MV-4-11 (cell line): ENCODE data around the gene NDUFS6.
"Not testable (repeated sequence)": the region's sequence is repeated elsewhere in the genome, so short reads cannot be mapped to it uniquely, and the experiment has no call there.

Experiments
- DNase-seq: peaks from one replicate; lab custom pipeline; 2025; lab: John Stamatoyannopoulos, UW

Gene NDUFS6

DNA sequence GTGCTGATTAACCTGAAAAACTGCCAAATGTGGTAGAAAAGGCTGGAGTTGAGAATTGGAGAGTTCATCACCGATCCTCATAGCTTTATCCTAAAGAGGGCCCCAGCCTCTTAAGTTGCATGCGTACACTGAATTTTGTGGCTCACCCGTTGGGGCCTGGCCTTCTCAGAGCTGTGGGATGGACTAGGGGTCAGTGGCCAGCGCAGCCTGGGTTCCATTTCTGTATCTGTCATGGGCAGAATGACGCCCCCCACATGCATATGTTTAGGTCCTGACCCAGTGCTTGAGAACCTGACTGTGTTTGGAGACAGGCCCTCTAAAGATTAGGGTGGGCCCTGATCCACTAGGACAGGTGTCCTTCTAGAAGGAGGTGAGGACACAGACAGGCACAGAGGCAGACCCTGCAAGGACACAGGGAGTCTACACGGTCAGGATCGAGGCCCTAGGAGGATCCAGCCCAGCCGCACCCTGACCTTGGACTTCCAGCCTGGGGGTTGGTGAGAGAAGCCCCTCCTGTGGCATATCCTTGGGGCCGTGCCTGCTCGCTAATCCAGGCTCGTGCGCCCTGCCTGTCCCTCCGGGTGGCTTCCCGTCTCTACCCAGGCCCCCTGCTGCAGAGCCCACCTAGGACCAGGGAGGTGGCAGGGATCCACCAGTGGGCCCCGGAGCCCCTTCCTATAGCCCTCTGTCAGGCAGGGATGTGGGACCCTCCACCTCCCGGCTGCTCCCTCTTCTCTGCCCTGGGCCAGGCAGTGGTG lies 32.2 kb downstream of the NDUFS6 start:
- DNase-seq, result no peak

DNA sequence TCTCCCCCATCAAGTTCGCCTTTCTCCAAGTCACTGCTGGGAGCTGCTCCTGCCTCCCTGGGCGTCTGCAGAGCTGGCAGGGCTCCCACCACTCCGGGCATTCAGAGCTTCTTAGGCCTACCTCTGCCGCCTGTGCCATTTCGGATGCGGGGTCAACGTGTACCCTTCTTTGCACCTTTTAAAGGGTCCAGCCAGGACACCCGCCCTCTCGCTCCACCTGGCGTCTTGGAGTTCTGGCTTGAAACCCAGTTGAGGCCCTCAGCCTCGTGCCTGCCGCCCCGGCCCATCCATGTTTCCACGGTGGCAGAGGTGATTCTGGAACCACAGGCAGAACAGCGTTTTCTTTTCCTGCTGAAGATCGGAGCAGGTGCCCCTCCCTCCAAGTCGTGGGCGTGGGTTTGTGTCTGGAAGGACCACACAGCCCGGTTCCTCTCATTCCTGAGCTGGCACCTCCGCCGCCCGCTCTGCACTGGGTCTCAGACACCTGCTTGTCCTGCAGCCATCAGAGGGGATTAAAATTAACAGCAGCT lies 32.9 kb downstream of the NDUFS6 start:
- no peak for DNase-seq

DNA sequence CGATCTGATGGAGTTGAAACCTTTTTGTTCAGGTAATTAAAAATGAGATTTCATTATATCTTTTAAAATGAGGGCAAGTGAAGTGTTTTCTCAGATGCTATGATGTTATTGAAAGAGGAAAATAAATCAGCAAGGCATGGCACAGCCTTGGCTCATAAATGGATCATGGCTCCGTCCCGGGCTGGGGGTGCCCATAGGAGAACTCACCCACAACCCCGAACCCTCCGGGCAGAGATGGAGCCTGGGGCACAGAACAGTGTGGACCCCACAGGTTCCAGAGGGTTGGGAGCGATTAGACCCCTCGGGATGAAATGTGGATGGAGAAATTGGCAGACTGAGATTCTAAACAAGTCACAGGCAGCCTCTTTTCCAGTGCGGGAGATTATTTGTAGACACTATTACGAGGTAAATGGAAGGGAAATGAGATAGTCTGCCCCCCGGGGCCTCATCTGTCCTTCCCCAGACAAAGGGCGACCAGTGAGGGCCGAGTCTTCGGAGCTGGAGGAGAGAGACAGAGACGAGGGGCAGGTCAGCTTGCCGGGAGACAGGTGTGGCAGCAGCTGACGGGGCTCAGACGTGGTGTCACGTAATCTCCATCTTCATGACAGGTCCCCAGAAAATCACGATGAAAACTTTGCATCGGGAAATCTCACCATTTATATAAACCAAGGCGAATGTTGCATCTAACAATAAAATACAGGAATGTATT lies 33.7 kb downstream of the NDUFS6 start:
- DNase-seq, result no peak

DNA sequence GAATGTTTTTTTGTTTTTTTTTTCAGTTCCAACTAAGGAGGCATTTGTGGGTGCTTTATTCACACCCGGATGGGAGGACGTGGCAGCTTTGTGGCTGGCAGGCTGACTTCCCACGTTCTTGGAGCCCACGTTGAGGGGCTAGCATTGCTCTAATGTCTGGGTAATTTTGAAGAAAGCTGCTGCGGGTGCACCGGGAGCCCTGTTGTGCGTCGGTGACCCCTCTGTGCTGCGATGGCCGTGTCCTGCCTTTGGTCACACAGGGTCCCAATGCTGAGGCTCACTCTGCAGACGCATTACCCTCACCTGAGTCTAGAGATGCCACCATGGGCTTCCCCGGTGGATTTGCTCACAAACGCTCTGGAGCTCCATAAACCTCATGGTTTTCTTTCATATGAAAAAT lies 34.2 kb downstream of the NDUFS6 start:
- no peak for DNase-seq

DNA sequence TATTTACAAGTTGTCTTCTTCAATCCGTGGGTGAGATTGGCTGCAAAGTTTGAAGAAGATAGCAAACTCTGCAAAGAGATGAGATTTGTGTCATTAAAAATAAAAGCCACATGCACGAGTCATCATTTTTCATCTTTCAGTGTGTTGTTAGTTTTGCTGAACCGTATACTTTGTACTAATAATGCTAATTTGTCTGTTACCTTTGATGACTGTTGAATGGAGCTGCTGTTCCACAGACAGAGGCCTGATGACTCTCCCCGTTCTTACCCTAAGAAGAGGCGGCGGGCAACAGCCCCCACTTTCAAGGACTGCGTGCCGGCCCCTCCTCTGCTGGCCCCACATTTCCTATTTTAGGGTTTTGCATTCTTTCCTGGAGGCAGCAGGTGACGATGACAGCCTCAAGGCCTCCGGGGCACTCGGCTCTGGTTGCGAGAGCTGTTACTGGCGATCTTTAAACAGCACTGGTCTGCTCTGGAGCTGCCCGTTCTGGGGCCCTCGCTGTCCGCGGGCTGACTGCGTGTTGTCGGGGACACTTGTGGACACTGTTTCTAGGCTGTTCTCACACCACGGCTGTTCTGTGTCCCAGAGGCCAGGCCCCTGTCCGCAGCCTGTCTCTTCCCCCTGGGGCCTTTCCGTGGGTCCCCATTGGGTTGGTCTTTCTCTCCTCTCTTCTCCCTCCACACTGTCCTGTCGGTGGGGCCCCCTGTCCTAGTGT lies 35.1 kb downstream of the NDUFS6 start:
- DNase-seq, result no peak

DNA sequence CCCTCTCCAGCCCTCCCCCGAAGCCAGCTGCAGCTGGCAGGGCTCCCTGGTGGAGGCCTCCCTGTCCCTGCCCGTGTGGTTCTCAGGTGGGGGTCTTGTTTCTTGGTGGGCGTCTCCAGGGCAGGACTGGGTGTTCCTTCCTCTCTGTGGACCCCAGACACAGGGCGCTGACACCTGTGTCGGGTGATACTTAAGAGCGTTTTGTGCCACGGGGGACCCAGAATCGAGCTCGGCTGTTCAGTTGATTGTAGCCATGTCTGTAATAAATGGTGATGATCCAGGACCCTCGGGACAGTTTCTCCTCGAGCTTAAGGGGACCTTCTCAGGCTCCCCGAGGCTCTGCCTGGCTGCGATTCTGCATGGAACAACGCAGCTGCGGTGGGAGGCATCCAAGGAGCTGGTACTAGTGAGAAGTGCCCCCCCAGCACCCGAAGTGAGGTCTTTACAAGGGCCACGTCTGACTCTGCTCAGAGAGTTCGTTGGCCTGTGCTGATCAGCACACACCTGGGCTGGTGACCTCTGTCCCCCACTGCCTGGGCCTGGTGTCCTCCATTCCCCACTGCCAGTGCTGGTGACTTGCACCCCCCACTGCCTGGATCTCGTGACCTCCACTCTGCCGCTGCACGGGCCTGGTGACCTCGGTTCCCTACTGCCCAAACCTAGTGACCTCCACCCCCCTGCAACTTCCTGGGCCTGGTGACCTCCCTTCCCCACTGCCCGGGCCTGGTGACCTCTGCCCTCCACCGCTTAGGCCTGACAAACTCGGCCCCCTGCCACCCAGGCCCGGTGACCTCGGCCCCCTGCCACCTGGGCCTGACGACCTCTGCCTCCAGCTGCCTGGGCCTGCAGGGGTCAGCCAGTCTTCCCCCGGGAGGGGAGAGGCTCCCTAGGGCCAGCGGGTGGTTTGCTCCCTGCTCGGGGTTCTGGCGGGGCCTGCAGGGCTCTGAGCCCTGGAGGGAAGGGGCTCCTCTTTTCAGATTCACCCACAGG lies 36.0 kb downstream of the NDUFS6 start:
- DNase-seq, result no peak

DNA sequence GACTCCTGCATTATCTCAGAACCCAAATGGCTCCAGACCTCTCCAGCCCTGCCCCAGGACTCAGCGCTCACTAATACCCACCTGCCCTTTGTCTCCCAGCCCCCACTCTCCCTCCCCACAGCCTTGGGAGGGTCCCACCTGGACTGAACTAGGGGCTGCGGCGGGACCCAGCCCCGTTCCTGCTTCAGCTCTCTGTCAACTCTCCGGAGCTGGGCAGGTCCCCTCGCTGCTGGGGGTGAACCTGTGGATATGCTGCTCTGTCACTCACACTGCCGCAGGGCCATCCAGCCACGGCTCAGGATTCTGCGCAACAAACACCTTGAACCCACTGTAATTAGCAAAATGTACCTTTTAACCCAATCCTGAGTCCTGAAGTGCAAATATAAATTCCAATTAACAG lies 36.8 kb downstream of the NDUFS6 start:
- DNase-seq, result no peak

DNA sequence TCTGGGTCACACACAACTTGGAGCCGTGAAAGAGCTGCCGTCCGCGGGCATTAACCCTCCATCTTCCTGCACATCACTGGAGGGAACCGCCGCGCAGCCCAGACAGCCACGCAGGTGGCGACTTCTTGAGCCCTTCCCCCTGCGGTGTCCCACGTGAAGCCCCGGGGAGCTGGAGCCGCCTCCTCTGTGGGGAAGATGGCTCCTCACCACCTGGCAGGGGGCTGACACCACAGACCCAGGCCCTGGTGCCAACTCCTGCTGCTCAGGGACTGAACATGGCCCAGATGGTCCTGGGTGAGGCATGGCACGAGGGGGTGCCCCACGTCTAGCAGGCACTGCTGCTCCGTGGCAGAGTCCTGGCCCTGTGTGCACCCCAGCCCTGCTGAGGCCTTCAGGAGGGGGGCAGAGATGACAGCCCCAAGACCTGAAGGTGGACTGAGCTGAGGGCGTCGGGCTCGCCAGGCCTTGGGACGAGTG lies 38.9 kb downstream of the NDUFS6 start:
- DNase-seq, result no peak

DNA sequence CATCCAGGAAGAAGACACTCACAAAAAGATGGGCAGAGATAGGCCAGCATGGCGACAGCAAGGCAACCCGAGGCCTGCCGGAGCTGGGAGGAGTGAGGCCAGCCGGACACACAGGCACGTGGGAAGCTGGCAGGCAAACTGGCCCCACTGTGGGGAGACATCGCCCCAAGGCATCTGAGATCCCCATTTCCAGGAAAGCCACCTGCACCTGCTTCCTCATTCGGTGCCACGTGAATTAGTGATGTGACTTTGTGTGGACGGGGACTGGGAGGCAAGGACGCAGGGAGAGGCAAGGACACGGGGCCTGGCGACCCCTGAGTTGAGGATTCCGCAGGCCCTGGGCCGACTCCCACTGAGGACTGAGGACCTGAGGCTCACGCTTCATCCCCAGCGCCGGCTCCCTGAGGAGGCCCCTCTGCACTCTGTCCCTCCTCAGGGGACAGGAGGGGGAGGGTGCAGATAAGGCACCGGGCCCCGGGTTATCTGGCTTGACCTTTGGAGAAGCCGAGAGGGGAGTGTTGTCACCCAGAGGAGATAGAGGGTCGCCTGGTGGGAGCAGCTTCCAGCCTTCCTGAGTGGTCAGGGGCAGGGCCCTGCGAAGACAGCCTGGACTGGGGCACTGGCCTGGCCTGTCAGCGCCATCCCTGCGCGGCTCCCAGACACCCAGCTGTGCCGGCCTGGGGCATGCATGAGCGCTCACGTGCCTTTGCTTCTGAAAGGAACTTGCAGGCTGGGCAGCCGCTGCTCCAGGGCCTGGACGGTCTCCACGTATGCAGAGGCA lies 39.7 kb downstream of the NDUFS6 start:
- DNase-seq, result no peak

DNA sequence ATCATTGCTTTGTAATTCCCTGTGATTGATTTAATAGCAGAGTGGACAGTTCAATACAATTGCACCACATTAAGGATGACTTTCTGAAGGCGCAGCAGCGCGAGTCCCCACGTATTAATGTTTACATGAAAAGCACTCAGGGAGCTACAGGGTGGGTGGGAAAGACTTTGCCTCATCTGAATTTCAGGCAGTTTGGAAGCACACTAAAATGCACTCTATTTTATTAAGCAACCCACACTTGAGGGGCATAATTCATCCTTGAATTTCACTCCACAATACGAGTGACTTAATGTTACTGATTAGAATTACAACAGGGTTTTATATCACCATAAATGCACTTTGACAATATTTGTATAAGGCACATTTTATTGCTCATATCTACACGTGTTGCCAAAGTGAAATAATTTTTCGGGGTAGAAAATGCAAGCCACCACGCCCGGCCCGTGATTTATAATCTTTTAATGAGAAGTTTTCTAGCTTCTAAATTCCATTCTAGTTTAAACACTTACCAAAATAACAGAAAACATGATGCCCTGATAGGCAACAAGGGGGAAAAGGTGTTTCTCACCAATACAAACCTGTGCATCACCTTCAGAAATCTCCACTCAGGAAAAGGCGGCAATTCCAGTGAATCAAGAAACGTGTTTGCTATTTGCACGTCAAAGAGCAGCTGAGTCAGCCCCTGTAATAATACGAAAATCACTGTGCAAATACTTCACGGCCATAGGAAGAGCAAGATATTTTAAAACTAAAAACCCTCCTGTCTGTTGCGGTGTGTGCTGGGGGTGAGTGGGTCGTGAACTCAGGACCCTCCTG lies 41.0 kb downstream of the NDUFS6 start:
- no peak for DNase-seq

DNA sequence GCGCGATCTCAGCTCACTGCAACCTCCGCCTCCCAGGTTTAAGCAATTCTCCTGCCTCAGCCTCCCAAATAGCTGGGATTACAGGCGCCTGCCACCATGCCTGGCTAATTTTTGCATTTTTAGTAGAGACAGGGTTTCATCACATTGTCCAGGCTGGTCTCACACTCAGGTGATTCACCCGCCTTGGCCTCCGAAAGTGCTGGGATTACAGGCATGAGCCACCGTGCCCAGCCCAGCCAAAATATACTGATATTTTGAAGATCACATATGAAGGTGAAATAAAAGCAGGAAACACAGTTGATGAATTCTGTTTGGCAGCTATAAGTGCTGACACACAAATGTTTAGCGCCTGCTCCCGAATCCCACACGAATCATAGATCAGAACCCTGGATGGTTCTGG lies 42.6 kb downstream of the NDUFS6 start:
- DNase-seq, result not testable (repeated sequence)

DNA sequence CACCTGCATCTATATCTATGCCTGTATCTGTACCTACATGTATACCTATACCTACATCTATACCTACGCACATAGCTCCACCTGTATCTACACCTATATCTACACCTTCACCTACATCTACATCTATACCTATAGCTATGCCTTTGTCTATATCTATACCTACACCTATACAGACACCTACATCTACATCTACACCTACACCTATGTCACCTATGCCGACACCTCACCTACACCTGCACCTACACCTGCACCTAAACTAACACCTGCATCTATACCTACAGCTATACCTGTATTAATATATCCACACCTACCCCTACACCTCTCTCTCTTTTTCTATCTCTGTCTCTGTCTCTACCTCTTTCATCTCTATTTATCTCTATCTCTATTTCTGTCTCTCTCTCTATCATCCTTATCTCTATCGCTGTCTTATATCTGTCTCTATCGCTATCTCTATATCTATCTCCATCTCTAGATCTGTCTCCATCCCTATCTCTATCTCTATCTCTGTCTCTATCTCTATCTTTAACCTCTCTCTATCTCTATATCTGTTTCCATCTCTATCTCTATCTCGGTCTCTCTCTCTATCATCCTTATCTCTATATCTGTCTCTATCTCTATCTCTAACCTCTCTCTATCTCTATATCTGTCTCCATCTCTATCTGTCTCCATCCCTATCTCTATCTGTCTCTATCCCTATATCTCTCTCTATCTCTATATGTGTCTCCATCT lies 43.7 kb downstream of the NDUFS6 start:
- no peak for DNase-seq

DNA sequence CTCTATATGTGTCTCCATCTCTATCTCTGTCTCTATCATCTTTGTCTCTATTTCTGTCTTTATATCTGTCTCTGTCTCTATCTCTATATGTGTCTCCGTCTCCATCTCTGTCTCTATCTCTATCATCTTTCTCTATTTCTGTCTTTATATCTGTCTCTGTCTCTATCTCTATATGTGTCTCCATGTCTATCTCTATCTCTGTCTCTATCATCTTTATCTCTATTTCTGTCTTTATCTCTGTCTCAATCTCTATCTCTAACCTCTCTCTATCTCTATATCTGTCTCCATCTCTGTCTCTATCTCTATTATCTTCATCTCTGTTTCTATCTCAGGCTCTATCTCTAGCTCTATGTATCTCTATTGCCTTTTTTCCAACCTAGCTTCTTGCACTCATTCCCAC lies 44.5 kb downstream of the NDUFS6 start:
- DNase-seq, result no peak

DNA sequence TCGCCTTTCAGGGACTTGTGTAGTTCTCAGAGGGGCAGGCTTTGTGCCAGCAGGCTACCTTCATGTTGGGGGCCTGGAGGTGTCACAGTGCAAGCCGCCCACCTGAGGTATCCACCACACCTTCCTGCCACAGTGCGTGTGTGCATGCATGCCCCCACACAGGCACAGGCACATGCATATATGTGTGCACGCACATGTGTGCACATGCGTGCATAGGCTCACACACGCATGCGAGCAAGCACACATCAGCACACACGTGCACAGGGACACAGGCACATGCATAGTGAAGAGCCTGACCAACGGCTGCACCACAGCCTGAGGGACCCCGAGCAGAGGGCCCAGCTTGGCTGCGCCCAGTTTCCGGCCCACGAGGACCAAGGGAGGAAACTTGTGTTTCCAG lies 45.4 kb downstream of the NDUFS6 start:
- DNase-seq, result no peak

DNA sequence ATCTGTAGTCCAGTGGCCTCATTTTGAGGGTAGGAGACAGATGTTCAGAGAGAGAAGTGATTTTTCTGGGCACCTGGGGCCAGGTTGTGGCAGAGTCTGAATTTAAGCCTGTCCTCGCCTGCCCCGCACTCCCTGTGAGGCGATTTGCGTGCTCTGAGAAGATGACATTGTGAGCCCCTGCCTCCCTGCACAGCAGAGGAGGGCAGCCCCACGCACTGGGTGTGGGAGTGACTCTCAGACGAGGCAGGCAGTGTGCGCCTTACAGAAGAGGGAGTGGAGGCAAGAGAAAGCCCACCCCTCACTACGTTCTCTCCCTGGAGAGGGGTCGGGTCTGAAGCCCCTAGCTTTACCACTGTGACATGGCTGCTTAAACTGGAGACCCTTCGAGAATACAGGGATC lies 45.8 kb downstream of the NDUFS6 start:
- no peak for DNase-seq

DNA sequence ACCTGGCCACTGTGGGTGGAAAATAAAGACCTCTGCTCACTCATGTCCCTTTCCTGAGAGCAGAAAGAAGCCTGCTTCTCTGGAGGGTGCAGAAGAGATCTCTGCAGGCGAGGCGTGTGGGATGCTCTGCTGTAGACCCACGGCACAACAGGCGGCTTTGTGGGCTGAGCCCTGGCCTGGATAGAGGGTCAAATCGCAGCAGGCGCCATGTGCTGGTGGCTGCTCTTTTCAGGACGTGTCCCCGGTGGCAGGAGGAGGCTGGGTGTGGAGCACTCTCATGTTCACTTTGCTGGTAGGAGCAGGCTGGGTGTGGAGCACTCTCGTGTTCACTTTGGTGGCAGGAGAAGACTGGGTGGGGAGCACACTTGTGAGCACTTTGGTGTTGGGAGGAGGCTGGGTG lies 46.4 kb downstream of the NDUFS6 start:
- no peak for DNase-seq

DNA sequence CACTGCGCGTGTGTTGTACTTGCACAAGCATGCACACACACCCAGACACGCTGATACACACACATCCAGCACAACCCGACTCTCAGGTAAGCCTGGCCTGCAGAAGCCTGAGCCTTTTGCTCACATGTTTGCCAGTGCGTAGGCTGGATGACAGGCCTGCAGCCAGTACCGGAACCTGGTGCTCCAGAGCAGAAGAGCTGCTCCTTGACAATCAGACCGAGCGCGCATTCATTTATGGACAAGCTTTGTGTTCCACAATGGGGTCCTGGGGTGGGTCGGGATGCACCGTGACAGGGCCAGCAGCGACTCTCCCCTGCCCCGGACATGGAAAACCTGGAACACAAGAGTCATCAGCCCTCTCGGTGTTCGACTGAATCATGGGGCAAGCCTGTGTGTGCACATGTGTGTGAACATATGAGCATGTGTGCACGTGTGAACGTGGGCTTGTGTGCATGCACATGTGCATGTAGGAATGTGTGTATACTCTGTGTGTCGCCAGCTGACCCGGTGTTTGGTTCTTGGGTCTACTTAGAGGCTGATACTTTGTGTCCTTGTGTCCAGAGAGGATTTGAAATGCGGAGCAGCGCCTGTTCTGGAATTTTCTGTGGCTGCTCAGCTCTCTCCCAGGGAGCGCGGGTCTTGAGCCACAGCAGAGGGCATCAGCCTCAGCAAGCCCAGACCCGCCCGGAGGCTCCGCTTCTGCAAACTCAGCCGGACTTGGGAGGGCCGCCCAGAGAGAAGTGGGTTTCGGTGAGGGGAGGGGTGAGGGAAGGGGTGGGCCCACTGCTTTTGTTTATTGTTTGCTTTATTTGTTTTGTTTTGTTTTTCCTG lies 49.3 kb downstream of the NDUFS6 start:
- DNase-seq, result no peak

DNA sequence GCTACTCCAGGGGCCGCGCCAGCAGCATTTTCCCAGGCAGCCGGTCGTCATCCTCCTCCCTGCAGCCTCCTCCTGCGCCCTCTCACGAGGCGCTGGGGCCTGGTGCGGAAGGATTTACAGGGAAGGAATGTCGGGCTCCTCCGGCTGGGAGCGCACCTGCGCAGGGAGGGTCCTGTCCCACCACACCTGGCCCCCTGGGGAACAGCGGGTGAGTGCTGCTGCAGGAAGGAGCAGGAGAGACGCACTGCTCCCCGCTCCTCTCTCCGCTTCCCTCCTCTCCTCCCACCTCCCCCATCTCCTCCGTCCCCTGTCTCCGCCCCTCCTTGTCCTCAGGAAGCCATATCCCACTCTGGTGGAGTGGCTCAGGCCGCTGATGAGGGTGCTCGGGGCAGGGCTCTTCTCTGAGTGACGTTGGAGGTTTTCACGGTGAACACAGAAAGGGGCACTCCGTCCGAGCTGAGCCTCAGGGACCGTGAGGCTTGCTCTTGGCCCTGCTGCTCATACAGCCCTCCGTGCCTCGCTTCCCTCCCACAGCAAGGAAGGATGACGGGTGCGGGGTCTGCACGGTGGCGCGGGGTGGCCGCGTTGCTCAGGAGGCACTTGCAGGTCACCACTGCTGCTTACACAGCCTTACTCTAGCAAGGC lies 50.2 kb downstream of the NDUFS6 start:
- DNase-seq, result no peak
